ENCODE measurements around the gene SCAMP2.

Gene SCAMP2

GRCh38 chr15:74826921-74827320 is 46.2 kb downstream of the SCAMP2 start:
- no peak overlapping the region for H3K27ac ChIP-seq
- TF ChIP-seq CTCF (conservative IDR thresholded peaks at IDR 0.05), result no peak
- no peak for TF ChIP-seq ZFX (IDR thresholded peaks at IDR 0.05)

GRCh38 chr15:74826364-74826819 is 46.8 kb downstream of the SCAMP2 start, which contains the start of gene CPLX3:
CPLX3 (plus strand) TSS chr15:74826627; CDS start chr15:74826704, 77 bp downstream.
- H3K27ac ChIP-seq, result no peak within 1 kb of the TSS
- no peak for TF ChIP-seq ZFX (IDR thresholded peaks at IDR 0.05)
- TF ChIP-seq CTCF (conservative IDR thresholded peaks at IDR 0.05), result no peak

GRCh38 chr15:74825866-74826265 is 47.3 kb downstream of the SCAMP2 start:
- H3K27ac ChIP-seq, result no peak overlapping the region
- TF ChIP-seq ZFX (IDR thresholded peaks at IDR 0.05) (no peak), CTCF (conservative IDR thresholded peaks at IDR 0.05) (no peak)

DNA sequence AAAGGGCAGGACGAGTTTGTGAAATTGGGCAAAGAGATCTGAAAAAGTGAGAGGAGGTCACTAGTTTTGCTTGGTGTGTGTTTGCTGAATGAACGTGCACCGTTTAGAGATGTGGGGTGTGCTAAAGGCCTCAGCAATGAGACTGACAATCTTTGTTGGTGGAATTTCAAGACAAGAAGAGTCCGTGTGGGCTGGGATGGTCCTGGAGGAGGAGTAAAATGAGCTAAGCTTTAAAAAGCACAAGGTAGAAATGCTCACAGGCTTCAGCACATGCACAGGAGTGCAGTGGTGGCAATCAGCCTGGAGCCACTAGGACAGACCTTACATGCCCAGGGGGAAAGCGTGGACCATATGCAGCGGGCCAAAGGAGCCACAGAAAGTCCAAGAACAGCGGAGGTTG is 48.2 kb downstream of the SCAMP2 start:
- TF ChIP-seq CTCF (conservative IDR thresholded peaks at IDR 0.05) (no peak), ZFX (IDR thresholded peaks at IDR 0.05) (no peak)
- no peak overlapping the region for H3K27ac ChIP-seq

- TF ChIP-seq ZFX (IDR thresholded peaks at IDR 0.05) (no peak), CTCF (conservative IDR thresholded peaks at IDR 0.05) (no peak)
- H3K27ac ChIP-seq, result no peak overlapping the region
Measured at GRCh38 chr15:74823324-74823723, 49.8 kb downstream of the SCAMP2 start.

DNA sequence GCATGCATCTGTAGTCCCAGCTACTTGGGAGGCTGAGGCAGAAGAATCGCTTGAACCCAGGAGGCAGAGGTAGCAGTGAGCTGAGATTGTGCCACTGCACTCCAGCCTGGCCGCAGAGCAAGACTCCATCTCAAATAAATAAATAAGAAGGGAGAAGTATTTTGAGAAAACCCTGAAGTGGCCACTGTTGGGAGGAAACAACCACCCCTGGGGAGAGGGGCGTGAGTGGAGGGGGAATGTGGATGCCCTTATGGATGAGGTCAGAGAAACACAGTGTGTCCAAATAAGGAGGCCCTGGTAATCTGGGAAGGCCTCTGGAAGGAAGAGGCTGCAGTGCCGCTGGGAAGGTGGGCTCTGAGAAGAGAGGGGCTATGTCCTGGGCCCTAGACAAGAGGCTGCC is 50.9 kb downstream of the SCAMP2 start:
- TF ChIP-seq ZFX (IDR thresholded peaks at IDR 0.05) (no peak), CTCF (conservative IDR thresholded peaks at IDR 0.05) (no peak)
- no peak overlapping the region for H3K27ac ChIP-seq

DNA sequence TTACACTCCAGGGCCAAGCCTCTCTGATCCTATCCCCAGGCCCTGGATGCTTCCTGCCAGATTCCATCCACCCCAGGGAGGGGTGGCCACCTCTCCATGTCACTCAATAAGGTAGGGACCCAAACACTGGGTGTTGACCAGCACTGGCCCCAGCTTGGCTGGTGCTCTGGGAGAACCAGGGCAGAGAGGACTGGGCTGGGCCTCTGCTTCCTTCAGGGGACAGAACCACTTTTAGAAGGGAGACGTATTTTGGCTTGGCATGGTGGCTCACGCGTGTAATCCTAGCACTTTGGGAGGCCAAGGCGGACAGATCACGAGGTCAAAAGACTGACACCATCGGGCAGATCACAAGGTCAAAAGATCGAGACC is 51.4 kb downstream of the SCAMP2 start:
- TF ChIP-seq ZFX (IDR thresholded peaks at IDR 0.05) (no peak), CTCF (conservative IDR thresholded peaks at IDR 0.05) (no peak)
- no peak overlapping the region for H3K27ac ChIP-seq
